ENCODE measurements around the gene CRB3.

Gene CRB3

GRCh38 chr19:6453951-6454565, 10.0 kb upstream of the CRB3 start:
- no peak overlapping the region for H3K4me3 ChIP-seq (ENCODE audit: low read length in 2 of 2)
- H3K9me3 ChIP-seq (ENCODE audit: control insufficient read depth in 2 of 2, low read length in 2 of 2): peaks cover 0 to 3% of the 10 kb centered on the region in 2 donors
- no peaks in the 10 kb centered on the region for H3K27me3 ChIP-seq (ENCODE audit: control insufficient read depth in 2 of 2, insufficient read depth in 2 of 2, low read length in 2 of 2)
- H3K36me3 ChIP-seq (ENCODE audit: control insufficient read depth in 2 of 2, insufficient read depth in 2 of 2, low read length in 2 of 2): peaks cover 22 to 33% of the 10 kb centered on the region in 2 donors
- no peak overlapping the region for H3K9ac ChIP-seq (ENCODE audit: low read depth in 1 of 2, low read length in 2 of 2)
- peaks cover 5 to 10% of the 10 kb centered on the region in 2 donors for H3K4me1 ChIP-seq (ENCODE audit: control insufficient read depth in 2 of 2, insufficient read depth in 2 of 2, low read length in 2 of 2)
- no peak overlapping the region for H3K27ac ChIP-seq (ENCODE audit: low read depth in 2 of 2, low read length in 2 of 2)

- Histone ChIP-seq H3K36me3 (ENCODE audit: control insufficient read depth in 2 of 2, insufficient read depth in 2 of 2, low read length in 2 of 2) (peaks cover 17 to 33% of the 10 kb centered on the region in 2 donors), H3K9ac (ENCODE audit: low read depth in 1 of 2, low read length in 2 of 2) (no peak overlapping the region), H3K27me3 (ENCODE audit: control insufficient read depth in 2 of 2, insufficient read depth in 2 of 2, low read length in 2 of 2) (no peaks in the 10 kb centered on the region)
Observed at GRCh38 chr19:6455924-6456323, 8.1 kb upstream of the CRB3 start.

GRCh38 chr19:6457958-6458694, 5.9 kb upstream of the CRB3 start:
- Histone ChIP-seq H3K9me3 (ENCODE audit: control insufficient read depth in 2 of 2, low read length in 2 of 2) (peaks cover 0 to 3% of the 10 kb centered on the region in 2 donors), H3K9ac (ENCODE audit: low read depth in 1 of 2, low read length in 2 of 2) (peak overlapping the region in 1 of 2 donors; percentile 63), H3K4me1 (ENCODE audit: control insufficient read depth in 2 of 2, insufficient read depth in 2 of 2, low read length in 2 of 2) (peaks cover 18 to 27% of the 10 kb centered on the region in 2 donors), H3K4me3 (ENCODE audit: low read length in 2 of 2) (peak overlapping the region; percentile 75 to 94), H3K36me3 (ENCODE audit: control insufficient read depth in 2 of 2, insufficient read depth in 2 of 2, low read length in 2 of 2) (peaks cover 17 to 26% of the 10 kb centered on the region in 2 donors), H3K27ac (ENCODE audit: low read depth in 2 of 2, low read length in 2 of 2) (peak overlapping the region in 1 of 2 donors; percentile 92), H3K27me3 (ENCODE audit: control insufficient read depth in 2 of 2, insufficient read depth in 2 of 2, low read length in 2 of 2) (no peaks in the 10 kb centered on the region)

More at GRCh38 chr19:6455924-6456323, 8.1 kb upstream of the CRB3 start:
- Histone ChIP-seq H3K4me3 (ENCODE audit: low read length in 2 of 2) (no peak overlapping the region), H3K27ac (ENCODE audit: low read depth in 2 of 2, low read length in 2 of 2) (no peak overlapping the region), H3K4me1 (ENCODE audit: control insufficient read depth in 2 of 2, insufficient read depth in 2 of 2, low read length in 2 of 2) (peaks cover 9 to 17% of the 10 kb centered on the region in 2 donors), H3K9me3 (ENCODE audit: control insufficient read depth in 2 of 2, low read length in 2 of 2) (peaks cover 0 to 3% of the 10 kb centered on the region in 2 donors)

- peak overlapping the region; percentile 75 to 94 for H3K4me3 ChIP-seq (ENCODE audit: low read length in 2 of 2)
- peak overlapping the region; percentile 63 to 70 for H3K9ac ChIP-seq (ENCODE audit: low read depth in 1 of 2, low read length in 2 of 2)
- peaks cover 18 to 29% of the 10 kb centered on the region in 2 donors for H3K4me1 ChIP-seq (ENCODE audit: control insufficient read depth in 2 of 2, insufficient read depth in 2 of 2, low read length in 2 of 2)
- H3K9me3 ChIP-seq (ENCODE audit: control insufficient read depth in 2 of 2, low read length in 2 of 2): peaks cover 0 to 3% of the 10 kb centered on the region in 2 donors
- peaks cover 13 to 21% of the 10 kb centered on the region in 2 donors for H3K36me3 ChIP-seq (ENCODE audit: control insufficient read depth in 2 of 2, insufficient read depth in 2 of 2, low read length in 2 of 2)
- H3K27ac ChIP-seq (ENCODE audit: low read depth in 2 of 2, low read length in 2 of 2): peak overlapping the region; percentile 92
- no peaks in the 10 kb centered on the region for H3K27me3 ChIP-seq (ENCODE audit: control insufficient read depth in 2 of 2, insufficient read depth in 2 of 2, low read length in 2 of 2)
Observed at GRCh38 chr19:6458695-6459261, 5.3 kb upstream of the CRB3 start.

- Histone ChIP-seq H3K9me3 (ENCODE audit: control insufficient read depth in 2 of 2, low read length in 2 of 2) (peaks cover 0 to under 1% of the 10 kb centered on the region in 2 donors), H3K4me3 (ENCODE audit: low read length in 2 of 2) (peak within 1 kb of the TSS; percentile 75 to 94), H3K4me1 (ENCODE audit: control insufficient read depth in 2 of 2, insufficient read depth in 2 of 2, low read length in 2 of 2) (peaks cover 18 to 30% of the 10 kb centered on the region in 2 donors), H3K9ac (ENCODE audit: low read depth in 1 of 2, low read length in 2 of 2) (peak within 1 kb of the TSS; percentile 75 to 81), H3K27me3 (ENCODE audit: control insufficient read depth in 2 of 2, insufficient read depth in 2 of 2, low read length in 2 of 2) (no peaks in the 10 kb centered on the region), H3K36me3 (ENCODE audit: control insufficient read depth in 2 of 2, insufficient read depth in 2 of 2, low read length in 2 of 2) (peaks cover 6 to 15% of the 10 kb centered on the region in 2 donors), H3K27ac (ENCODE audit: low read depth in 2 of 2, low read length in 2 of 2) (peak within 1 kb of the TSS; percentile 92)
Observed at GRCh38 chr19:6459262-6460098, 4.6 kb upstream of the CRB3 start, which contains the start of gene SLC25A23. SLC25A23 (minus strand) TSS chr19:6459792; CDS start chr19:6459628, 164 bp downstream.

GRCh38 chr19:6460099-6460884, 3.8 kb upstream of the CRB3 start:
- peak overlapping the region; percentile 75 to 94 for H3K4me3 ChIP-seq (ENCODE audit: low read length in 2 of 2)

GRCh38 chr19:6465006-6465405, 935 bp downstream of the CRB3 start:
- Histone ChIP-seq H3K9me3 (ENCODE audit: control insufficient read depth in 2 of 2, low read length in 2 of 2) (no peaks in the 10 kb centered on the region), H3K27ac (ENCODE audit: low read depth in 2 of 2, low read length in 2 of 2) (peak overlapping the region; percentile 93 to 95), H3K9ac (ENCODE audit: low read depth in 1 of 2, low read length in 2 of 2) (peak overlapping the region; percentile 86 to 95), H3K4me3 (ENCODE audit: low read length in 2 of 2) (peak overlapping the region; percentile 70 to 80), H3K4me1 (ENCODE audit: control insufficient read depth in 2 of 2, insufficient read depth in 2 of 2, low read length in 2 of 2) (peaks cover 12 to 22% of the 10 kb centered on the region in 2 donors), H3K27me3 (ENCODE audit: control insufficient read depth in 2 of 2, insufficient read depth in 2 of 2, low read length in 2 of 2) (no peaks in the 10 kb centered on the region), H3K36me3 (ENCODE audit: control insufficient read depth in 2 of 2, insufficient read depth in 2 of 2, low read length in 2 of 2) (peaks cover 9 to 20% of the 10 kb centered on the region in 2 donors)

More at GRCh38 chr19:6460099-6460884, 3.8 kb upstream of the CRB3 start:
- H3K9ac ChIP-seq (ENCODE audit: low read depth in 1 of 2, low read length in 2 of 2): peak overlapping the region; percentile 75 to 81
- no peaks in the 10 kb centered on the region for H3K27me3 ChIP-seq (ENCODE audit: control insufficient read depth in 2 of 2, insufficient read depth in 2 of 2, low read length in 2 of 2)
- peaks cover 18 to 31% of the 10 kb centered on the region in 2 donors for H3K4me1 ChIP-seq (ENCODE audit: control insufficient read depth in 2 of 2, insufficient read depth in 2 of 2, low read length in 2 of 2)
- no peaks in the 10 kb centered on the region for H3K9me3 ChIP-seq (ENCODE audit: control insufficient read depth in 2 of 2, low read length in 2 of 2)
- peaks cover 3 to 13% of the 10 kb centered on the region in 2 donors for H3K36me3 ChIP-seq (ENCODE audit: control insufficient read depth in 2 of 2, insufficient read depth in 2 of 2, low read length in 2 of 2)
- peak overlapping the region; percentile 92 for H3K27ac ChIP-seq (ENCODE audit: low read depth in 2 of 2, low read length in 2 of 2)

GRCh38 chr19:6465663-6466062, 1.6 kb downstream of the CRB3 start:
- peak overlapping the region in 1 of 2 donors; percentile 95 for H3K9ac ChIP-seq (ENCODE audit: low read depth in 1 of 2, low read length in 2 of 2)
- H3K4me3 ChIP-seq (ENCODE audit: low read length in 2 of 2): peak overlapping the region; percentile 70 to 80
- no peaks in the 10 kb centered on the region for H3K9me3 ChIP-seq (ENCODE audit: control insufficient read depth in 2 of 2, low read length in 2 of 2)
- H3K27ac ChIP-seq (ENCODE audit: low read depth in 2 of 2, low read length in 2 of 2): no peak overlapping the region
- H3K4me1 ChIP-seq (ENCODE audit: control insufficient read depth in 2 of 2, insufficient read depth in 2 of 2, low read length in 2 of 2): peaks cover 9 to 19% of the 10 kb centered on the region in 2 donors
- peaks cover 9 to 20% of the 10 kb centered on the region in 2 donors for H3K36me3 ChIP-seq (ENCODE audit: control insufficient read depth in 2 of 2, insufficient read depth in 2 of 2, low read length in 2 of 2)
- H3K27me3 ChIP-seq (ENCODE audit: control insufficient read depth in 2 of 2, insufficient read depth in 2 of 2, low read length in 2 of 2): no peaks in the 10 kb centered on the region

Data from mucosa of rectum (tissue), 2 donors.